Measurements from ENCODE around the gene GTSF1L.
A peak's percentile ranks its signal among the peaks of the same experiment; 100 is the strongest.

Gene GTSF1L

DNA sequence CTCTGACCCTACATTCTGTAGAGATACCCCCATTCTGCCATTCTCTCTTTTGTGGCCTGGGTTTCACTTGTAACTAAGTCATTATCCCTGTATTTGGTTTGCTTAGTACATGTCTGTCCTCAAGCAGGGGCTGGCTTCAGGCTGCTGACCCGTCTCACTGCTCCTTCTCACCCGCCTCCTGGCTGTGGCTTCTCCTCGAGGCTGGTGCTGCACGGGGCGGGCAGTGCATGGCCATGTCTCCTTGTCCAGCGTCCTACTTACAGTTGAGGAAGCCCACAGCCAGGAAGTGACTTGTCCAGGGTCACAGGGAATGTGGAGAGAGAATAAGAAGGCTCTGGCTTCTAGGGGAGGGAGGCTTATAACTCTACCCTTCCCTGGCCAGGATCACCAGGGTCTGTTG lies 11.3 kb downstream of the GTSF1L start:
- no peak for DNase-seq

DNA sequence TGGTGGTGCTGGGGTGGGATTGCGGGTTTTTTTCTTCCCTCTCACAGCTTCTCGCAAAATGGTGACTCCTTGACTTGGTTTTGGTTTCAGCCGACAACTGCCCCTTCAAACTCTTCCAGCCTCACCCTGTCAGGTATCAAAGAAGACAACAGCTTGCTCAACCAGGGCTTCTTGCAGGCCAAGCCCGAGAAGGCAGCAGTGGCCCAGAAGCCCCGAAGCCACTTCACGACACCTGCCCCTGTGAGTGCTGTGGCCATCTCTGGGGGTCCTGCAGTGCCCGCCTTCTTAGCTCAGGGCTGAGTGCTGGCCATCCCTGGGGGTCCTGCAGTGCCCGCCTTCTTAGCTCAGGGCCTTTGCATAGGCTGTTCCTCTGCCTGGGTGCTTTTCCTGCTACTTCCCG lies 11.8 kb downstream of the GTSF1L start:
- no peak for DNase-seq

DNA sequence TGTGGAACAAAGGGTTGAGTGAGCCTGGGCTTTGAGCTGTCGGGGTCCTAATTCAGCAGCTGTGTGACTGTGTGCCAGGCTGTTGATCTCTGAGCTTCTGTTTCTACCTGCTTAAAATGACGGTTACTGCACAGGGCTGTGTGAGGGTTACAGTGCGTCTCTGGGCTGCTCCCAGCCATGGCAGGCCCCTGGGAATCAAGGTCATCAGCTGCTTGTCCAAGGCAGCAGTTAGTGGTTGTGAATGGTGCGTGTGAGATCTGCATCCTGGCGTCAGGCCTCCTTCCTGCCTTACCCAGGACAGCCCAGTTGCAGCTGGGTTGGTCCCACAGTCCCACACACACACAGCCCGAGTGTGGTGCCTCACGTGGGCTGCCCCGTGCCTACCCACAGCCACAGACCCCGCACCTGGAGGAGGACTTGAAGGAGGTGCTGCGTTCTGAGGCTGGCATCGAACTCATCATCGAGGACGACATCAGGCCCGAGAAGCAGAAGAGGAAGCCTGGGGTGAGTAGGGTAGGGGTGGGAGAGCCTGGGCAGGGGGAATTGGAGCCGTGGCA lies 15.6 kb downstream of the GTSF1L start:
- no peak for DNase-seq

DNA sequence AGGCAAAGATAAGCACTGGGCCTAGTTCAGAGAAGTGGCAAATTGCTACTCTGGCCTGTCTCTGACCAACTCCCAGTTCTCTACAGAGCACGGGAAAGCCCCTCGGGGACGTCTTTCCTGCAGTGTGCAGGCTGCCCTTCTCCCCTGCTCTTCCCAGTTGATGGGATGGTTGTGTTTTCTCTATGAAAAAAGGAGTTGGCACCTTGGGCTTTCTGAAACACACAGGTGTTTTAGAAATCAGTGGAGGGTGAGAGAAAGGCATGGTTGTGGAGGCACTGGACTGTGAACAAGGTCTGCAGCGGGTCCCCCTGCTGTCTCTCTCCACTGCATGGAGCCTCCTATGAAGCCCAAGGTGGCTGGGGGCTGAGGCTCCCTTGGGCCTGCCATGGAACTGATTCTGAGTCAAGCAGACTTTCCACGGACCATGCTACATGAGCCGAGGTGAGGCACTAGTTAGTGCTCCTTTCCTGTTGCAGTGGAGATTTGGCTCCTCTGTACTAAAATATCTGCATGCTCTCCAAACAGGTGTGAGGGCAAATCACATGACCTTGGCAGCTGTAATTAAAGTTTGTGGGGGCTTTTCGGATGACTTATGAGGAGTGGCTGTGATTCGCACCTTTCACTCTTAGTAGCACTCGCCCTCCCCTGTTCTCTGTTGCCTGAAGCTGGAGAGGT lies 16.3 kb downstream of the GTSF1L start:
- DNase-seq, result no peak

DNA sequence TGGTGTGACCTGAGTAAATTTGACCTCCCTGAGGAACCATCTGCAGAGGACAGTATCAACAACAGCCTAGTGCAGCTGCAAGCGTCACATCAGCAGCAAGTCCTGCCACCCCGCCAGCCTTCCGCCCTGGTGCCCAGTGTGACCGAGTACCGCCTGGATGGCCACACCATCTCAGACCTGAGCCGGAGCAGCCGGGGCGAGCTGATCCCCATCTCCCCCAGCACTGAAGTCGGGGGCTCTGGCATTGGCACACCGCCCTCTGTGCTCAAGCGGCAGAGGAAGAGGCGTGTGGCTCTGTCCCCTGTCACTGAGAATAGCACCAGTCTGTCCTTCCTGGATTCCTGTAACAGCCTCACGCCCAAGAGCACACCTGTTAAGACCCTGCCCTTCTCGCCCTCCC lies 24.3 kb downstream of the GTSF1L start:
- DNase-seq, result no peak

DNA sequence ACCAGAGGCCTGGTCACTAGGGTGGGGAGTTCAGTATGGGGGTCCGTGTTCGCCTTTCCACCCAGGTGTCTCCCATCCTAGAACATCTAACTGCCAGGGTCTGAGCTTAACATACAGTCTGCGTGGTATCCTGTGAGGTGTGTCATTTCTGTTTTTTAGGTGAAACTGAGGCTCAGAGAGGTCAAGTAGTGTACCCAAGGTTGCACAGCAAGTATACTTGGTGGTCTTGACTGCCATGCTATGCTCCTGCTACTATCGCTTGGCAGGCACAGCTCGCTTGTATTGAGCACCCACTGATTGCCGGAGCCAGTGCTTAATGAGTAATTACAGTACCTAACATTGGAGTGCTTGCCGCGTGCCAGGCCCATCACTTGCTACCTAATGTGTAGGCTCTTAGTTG lies 26.2 kb downstream of the GTSF1L start:
- DNase-seq, result no peak

DNA sequence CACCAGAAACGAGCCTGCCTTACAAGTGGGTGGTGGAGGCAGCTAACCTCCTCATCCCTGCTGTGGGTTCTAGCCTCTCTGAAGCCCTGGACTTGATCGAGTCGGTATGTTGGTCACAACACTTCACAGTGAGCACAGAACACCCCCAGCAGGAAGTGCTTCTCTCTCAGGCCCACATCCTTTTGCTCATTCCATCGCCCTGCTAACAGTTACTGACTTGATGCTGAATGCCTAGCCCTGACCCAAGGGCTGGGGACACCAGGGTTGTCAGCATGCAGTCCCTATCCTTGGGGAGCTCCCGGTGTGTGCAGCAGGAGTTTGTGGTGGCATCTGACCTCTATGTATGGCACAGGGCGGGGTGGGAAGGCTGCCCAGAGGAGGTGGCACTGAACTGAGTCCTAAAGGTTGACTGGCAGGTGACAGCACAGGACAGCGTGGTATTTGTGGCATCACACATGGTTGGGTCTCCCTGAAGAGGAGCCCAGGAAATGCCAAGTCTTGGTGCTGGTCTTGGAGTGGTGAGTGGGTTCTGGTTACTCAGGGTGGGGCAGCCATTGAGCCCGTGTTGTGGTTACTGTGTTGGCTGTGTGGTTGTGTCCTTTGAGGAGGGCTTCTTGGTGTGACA lies 26.7 kb downstream of the GTSF1L start:
- DNase-seq, result no peak

DNA sequence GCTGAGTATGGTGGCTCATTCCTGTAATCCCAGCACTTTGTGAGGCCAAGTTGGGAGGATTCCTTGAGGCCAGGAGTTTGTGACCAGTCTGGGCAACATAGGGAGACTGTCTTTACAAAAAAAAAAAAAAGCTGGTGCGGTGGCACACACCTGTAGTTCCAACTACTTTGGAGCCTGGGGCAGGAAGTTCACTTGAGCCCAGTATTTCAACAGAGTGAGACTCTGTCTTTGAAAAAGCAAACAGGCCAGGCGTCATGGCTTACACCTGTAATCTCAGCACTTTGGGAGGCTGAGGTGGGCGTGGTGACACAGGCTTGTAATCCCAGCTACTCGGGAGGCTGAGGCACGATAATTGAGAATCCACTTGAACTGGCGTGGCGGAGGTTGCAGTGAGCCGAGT lies 31.2 kb downstream of the GTSF1L start:
- DNase-seq, result no peak

DNA sequence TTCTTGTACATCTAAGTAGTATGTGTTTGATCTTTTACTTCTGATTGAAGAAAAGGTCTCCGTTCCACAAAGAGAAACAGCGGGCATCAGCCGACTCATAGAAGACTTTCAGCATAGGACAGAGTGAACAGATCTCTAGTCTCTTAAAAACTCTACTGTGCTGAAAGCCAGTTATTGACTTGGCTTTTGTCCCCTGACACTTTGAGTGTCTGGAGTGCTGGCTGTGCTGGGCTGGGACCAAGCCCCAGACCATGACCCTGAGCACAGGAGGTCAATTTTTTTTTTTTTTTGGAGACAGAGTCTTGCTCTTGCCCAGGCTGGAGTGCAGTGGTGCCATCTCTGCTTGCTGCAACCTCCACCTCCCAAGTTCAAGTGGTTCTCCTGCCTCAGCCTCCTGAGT lies 32.0 kb downstream of the GTSF1L start:
- DNase-seq, result no peak

DNA sequence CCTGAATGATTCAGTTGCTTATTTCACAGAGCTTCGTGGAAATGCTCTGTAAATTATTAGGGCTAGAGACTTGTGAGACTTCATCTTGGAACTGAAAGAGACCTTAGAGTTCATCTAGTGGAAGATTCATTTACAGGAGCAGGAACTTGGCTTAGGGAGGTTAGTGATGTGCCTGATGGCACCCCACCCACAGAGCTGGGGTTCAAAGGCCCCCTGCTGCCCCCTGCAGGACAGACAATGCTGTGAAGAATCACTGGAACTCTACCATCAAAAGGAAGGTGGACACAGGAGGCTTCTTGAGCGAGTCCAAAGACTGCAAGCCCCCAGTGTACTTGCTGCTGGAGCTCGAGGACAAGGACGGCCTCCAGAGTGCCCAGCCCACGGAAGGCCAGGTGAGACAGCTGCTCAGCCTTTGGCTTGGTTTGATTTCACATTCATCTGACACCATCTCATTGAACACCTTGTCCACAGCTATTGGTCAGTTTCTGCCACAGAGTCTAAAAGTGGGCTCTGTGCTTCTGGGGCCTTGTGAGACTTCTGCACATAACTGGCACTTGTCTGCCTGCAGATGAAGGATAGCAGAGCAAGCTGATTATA lies 34.8 kb downstream of the GTSF1L start:
- DNase-seq, result peak; percentile 66

DNA sequence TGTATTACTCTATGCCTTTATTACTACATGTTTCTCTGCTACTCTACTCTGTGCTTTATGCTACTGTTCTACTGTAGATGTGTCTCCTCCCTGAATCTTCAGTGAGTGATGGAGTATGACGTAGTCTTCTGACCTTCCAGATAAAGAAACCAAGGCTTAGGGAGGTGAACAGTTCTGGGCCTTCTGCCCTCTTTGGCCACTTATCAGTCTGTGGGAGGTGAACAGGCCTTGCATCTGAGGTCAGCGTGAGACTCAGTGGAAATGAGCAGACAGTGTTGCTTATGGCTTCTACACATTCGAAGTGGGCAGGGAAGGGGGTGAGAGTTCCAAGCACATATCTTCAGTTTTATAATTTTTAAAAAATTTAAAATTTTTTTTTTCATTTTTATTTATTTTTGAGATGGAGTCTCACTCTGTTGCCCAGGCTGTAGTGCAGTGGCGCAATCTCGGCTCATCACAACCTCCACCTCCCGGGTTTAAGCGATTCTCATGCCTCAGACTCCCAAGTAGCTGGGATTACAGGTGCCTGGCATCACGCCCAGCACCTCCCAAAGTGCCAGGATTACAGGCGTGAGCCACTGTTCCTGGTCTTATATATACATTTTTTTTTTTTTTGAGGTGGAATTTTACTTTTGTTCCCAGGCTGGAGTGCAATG lies 35.7 kb downstream of the GTSF1L start:
- no peak for DNase-seq

DNA sequence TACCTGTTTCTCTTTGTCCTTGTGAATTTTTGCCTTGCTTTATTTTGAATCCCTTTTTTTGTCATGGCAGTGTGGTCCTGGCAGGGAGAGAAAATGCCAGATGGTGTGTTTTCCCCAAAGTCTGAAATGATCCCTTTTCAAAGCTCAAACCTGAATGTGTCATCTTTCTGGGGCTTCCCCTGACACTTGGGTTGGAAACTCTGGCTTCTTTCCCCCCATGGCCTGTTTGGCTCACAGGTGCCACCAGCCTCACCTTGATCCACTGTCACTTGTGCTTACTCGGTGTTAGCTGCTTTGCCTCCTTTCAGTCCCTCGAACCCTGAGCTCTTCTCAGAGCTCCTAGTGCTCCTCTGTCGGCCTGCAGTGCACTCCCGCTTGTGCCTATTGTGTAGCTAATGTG lies 37.6 kb downstream of the GTSF1L start:
- no peak for DNase-seq

DNA sequence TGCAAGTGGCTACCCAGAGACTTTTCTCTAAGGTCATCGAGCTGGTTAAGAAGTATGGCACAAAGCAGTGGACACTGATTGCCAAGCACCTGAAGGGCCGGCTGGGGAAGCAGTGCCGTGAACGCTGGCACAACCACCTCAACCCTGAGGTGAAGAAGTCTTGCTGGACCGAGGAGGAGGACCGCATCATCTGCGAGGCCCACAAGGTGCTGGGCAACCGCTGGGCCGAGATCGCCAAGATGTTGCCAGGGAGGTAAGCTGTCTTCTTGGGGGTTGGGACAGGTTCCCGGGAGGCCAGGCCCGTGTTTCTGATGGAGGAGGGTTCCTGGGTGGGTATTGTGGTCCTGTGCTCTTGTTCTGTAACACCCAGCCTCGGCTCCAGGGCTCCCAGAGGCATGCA lies 40.0 kb downstream of the GTSF1L start:
- no peak for DNase-seq

DNA sequence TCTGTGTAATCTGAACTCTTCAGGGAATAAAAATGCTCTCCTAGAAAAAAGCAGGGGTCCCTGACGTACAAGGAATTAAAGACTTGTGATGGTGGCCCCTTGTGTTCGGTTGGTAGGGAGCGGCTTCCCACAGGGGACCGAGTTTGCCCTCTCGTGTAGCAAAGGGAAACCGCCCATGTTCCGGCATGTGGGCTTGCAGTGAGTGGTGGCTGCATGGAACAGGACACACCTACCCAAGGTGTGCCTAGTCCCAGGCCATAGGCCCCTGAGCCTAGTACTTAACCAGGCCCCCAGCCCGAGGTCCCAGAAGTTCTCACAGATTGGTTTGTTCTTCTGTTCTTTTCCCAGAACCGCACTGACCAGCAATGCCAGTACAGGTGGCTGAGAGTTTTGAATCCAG lies 44.4 kb downstream of the GTSF1L start:
- DNase-seq, result no peak

DNA sequence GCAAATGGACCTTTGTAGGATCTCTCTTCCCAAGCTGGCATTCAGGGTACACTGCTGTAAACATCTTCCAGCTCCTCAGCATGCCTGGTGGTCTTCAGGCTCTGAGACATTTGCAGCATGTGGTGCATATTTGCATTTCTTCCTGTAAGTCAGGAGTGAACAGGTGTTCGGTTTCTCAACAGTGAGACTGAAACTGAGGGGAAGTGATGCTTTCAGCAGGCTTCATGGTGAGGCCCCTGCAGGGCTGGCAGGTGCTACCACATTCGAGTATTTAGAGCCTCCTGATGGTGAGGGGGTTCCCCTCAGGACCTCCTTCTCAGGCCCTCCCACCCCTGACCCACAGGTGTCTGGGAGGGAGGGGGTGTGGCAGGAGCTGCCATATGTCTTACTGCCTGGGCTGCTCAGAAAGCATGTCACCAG lies 44.8 kb downstream of the GTSF1L start:
- no peak for DNase-seq

DNA sequence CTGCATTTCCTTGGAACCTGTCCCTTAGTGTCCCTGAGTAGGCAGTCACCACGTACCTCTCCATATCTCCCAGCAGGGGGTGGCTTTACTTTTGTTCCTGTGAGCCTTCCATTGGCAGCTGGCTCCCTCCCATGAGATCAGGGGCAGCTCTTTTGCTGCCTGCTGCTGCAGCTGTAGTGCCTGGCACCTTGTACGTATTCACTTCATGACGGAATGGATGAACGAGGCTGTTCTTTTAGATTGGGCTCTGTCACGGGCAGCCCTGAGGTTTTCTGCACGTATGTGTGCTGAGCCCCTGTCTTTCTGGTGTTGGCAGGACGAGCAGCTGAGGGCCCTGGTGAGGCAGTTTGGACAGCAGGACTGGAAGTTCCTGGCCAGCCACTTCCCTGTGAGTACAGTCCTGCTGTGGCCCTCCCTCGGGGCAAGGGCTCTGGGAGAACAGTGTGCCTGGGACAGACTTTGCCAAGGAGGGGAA lies 45.3 kb downstream of the GTSF1L start:
- no peak for DNase-seq

DNA sequence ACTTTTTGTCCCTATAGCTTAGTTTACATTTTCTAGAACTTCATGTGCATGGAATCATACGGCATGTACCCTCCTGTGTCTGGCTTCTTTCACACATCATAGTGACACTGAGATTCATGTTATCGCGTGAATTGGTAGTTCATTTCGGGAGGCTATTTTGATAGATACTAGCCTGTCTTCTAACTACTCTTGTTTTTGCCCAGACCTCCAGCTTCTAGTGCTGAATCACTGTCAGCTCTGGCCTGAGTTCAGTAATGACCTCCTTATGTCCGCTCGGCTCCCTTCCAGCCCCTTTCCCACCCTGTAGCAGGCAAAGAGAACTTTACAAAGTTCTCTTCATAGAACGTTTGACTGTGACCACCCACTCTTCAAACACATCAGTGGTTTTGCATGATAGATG lies 45.8 kb downstream of the GTSF1L start:
- DNase-seq, result no peak

DNA sequence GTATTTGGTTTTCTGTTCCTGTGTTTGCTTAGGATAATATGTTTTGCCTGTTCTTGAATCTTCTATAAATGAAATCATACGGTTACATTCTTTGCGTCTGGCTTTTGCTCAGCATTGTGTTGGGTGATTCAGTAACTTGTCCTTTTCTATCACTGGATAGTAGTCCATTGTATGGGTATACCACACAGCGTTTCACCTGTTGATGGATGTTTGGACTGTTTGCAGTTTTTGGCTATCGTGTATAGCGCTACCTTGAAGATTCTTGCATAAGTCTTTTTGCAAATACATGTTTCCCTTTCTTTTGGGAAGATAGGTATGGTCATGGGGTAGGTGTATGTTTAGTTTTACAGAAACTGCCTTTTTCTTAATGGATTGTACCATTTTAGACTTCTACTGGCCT lies 50.4 kb downstream of the GTSF1L start:
- DNase-seq, result no peak
